ENCODE results near the gene COMTD1.

COMTD1 gene

GRCh38 chr10:75235375-75236177, at the start of gene COMTD1:
COMTD1 (minus strand) TSS chr10:75235957; CDS start chr10:75235928, 29 bp downstream.
- H3K4me3 ChIP-seq (ENCODE audit: low read depth, low read length): peak within 1 kb of the TSS; percentile 80
- TF ChIP-seq CTCF (IDR thresholded peaks at IDR 0.05; ENCODE audit: low read depth, low read length, missing control alignments): peak; percentile 100
- DNase-seq (ENCODE audit: low read depth): peak; percentile 81

GRCh38 chr10:75283671-75284470, 48.1 kb upstream of the COMTD1 start:
- TF ChIP-seq CTCF (IDR thresholded peaks at IDR 0.05; ENCODE audit: low read depth, low read length, missing control alignments): no peak
- no peak for DNase-seq (ENCODE audit: low read depth)
- no peak overlapping the region for H3K4me3 ChIP-seq (ENCODE audit: low read depth, low read length)

- no peak for DNase-seq (ENCODE audit: low read depth)
- no peak overlapping the region for H3K4me3 ChIP-seq (ENCODE audit: low read depth, low read length)
- TF ChIP-seq CTCF (IDR thresholded peaks at IDR 0.05; ENCODE audit: low read depth, low read length, missing control alignments): no peak
Observed at GRCh38 chr10:75283078-75283670, 47.4 kb upstream of the COMTD1 start.

- no peak for DNase-seq (ENCODE audit: low read depth)
- H3K4me3 ChIP-seq (ENCODE audit: low read depth, low read length): no peak overlapping the region
- no peak for TF ChIP-seq CTCF (IDR thresholded peaks at IDR 0.05; ENCODE audit: low read depth, low read length, missing control alignments)
Observed at GRCh38 chr10:75281974-75282373, 46.2 kb upstream of the COMTD1 start.

GRCh38 chr10:75280236-75280635, 44.5 kb upstream of the COMTD1 start:
- DNase-seq (ENCODE audit: low read depth): no peak
- no peak overlapping the region for H3K4me3 ChIP-seq (ENCODE audit: low read depth, low read length)
- no peak for TF ChIP-seq CTCF (IDR thresholded peaks at IDR 0.05; ENCODE audit: low read depth, low read length, missing control alignments)

GRCh38 chr10:75276069-75276872, 40.5 kb upstream of the COMTD1 start:
- no peak for DNase-seq (ENCODE audit: low read depth)
- TF ChIP-seq CTCF (IDR thresholded peaks at IDR 0.05; ENCODE audit: low read depth, low read length, missing control alignments): no peak
- no peak overlapping the region for H3K4me3 ChIP-seq (ENCODE audit: low read depth, low read length)
